H1 (cell line): ENCODE data around the gene PUSL1. TPM values are rescaled to one million over a fixed set of nuclear protein-coding genes. Genes with fewer than 3 reads are reported as not detected.

Experiments used
- CTCF ChIA-PET: fragments of 300-600 bp; sonication (Branson Sonifier 250); formaldehyde crosslinking; loops from one replicate; lab custom pipeline; 2021; ENCODE audit not compliant: partially characterized antibody; lab: Charles Lee
- POLR2A ChIA-PET: fragments of 300-600 bp; sonication (Branson Sonifier 250); formaldehyde crosslinking; loops from one replicate; lab custom pipeline; 2021; ENCODE audit warnings: inconsistent platforms; ENCODE audit not compliant: partially characterized antibody; lab: Charles Lee
- DNase-seq, 2 experiments: peaks; one replicate each; pipeline versions ENCODE4 v3.0.0 to v3.0.0-alpha.2; 2010 to 2022; ENCODE audit warnings: low spot score in 2 of 2, low read depth in 1 of 2, mixed read lengths in 1 of 2
- FAIRE-seq: peaks from 2 replicates; lab custom pipeline; 2011; peaks lifted over from hg19 to GRCh38; lab: Jason Lieb, UNC
- H2AFZ ChIP-seq: 2 replicates; pipeline ENCODE4 v1.8.1; 2012; ENCODE audit warnings: low read length, inconsistent platforms
- H2AK5ac ChIP-seq: 2 replicates; pipeline ENCODE4 v1.6.1; 2013; ENCODE audit warnings: low read depth, low read length
- H2BK120ac ChIP-seq: replicated peaks from 2 replicates; pipeline ENCODE3; 2013; ENCODE audit warnings: low read depth, low read length, inconsistent platforms
- H2BK12ac ChIP-seq: 2 replicates; pipeline ENCODE4 v1.6.1; 2013; ENCODE audit warnings: low read depth, low read length
- H2BK15ac ChIP-seq: 2 replicates; pipeline ENCODE4 v1.6.1; 2013; ENCODE audit warnings: low read length
- H2BK20ac ChIP-seq: 2 replicates; pipeline ENCODE4 v1.6.1; 2013; ENCODE audit warnings: low read length
- H2BK5ac ChIP-seq: 2 replicates; pipeline ENCODE4 v1.6.1; 2013; ENCODE audit warnings: low read depth, low read length
- H3K14ac ChIP-seq: 2 replicates; pipeline ENCODE4 v1.6.1; 2013; ENCODE audit warnings: inconsistent platforms; ENCODE audit not compliant: insufficient read length
- H3K18ac ChIP-seq: 2 replicates; pipeline ENCODE4 v1.6.1; 2013; ENCODE audit warnings: low read length; ENCODE audit errors: extremely low read depth
- H3K23ac ChIP-seq: 2 replicates; pipeline ENCODE4 v1.6.1; 2013; ENCODE audit warnings: inconsistent platforms; ENCODE audit not compliant: insufficient read length
- H3K23me2 ChIP-seq: 2 replicates; pipeline ENCODE4 v1.6.1; 2013; ENCODE audit warnings: low read depth, low read length
- H3K27ac ChIP-seq: 2 replicates; pipeline ENCODE4 v1.6.1; 2011; ENCODE audit warnings: low read depth, low read length, inconsistent platforms
- H3K27me3 ChIP-seq, 4 experiments: replicated peaks in 1 of 4; 1 replicate in 1 of 4; 2 replicates in 3 of 4; pipeline versions ENCODE4 v1.6.1 to v1.8.1; 2011 to 2013; ENCODE audit warnings: low read length in 3 of 4, mild to moderate bottlenecking in 3 of 4, inconsistent platforms in 2 of 4, mixed read lengths in 2 of 4, moderate library complexity in 1 of 4; ENCODE audit not compliant: control insufficient read depth in 3 of 4, insufficient read depth in 3 of 4; ENCODE audit errors: extremely low read depth in 1 of 4
- H3K36me3 ChIP-seq, 4 experiments: 2 replicates each; pipeline versions ENCODE4 v1.6.1 to v1.8.1; 2011 to 2013; ENCODE audit warnings: mild to moderate bottlenecking in 4 of 4, low read length in 3 of 4, moderate library complexity in 2 of 4, control low read depth in 1 of 4, inconsistent platforms in 1 of 4; ENCODE audit not compliant: insufficient read depth in 4 of 4, control insufficient read depth in 2 of 4
- H3K4ac ChIP-seq: replicated peaks from 2 replicates; pipeline ENCODE3; 2013; ENCODE audit warnings: low read length, low read depth, mixed read lengths, inconsistent platforms; ENCODE audit not compliant: insufficient read length
- H3K4me1 ChIP-seq, 4 experiments: replicated peaks in 1 of 4; 1 replicate in 1 of 4; 2 replicates in 3 of 4; pipeline versions ENCODE4 v1.6.1 to v1.8.1; 2011 to 2013; ENCODE audit warnings: low read length in 3 of 4, inconsistent platforms in 2 of 4, mixed read lengths in 1 of 4; ENCODE audit not compliant: insufficient read depth in 4 of 4, control insufficient read depth in 3 of 4
- H3K4me2 ChIP-seq, 2 experiments: 2 replicates each; pipeline versions ENCODE4 v1.6.1 to v1.8.1; 2011 to 2013; ENCODE audit warnings: low read depth in 2 of 2, low read length in 2 of 2, control low read depth in 1 of 2, inconsistent platforms in 1 of 2, mild to moderate bottlenecking in 1 of 2; ENCODE audit not compliant: insufficient read depth in 1 of 2
- H3K4me3 ChIP-seq, 4 experiments: fragments of 200-600, 300-600 bp in 1 of 4; sonication (generic), shearing (Covaris generic), sonication (Bioruptor Twin) in 1 of 4; 2 replicates each; pipeline versions ENCODE4 v1.5.1 to v1.8.1; 2011 to 2016; ENCODE audit warnings: low read length in 4 of 4, low read depth in 3 of 4, control low read depth in 2 of 4, inconsistent platforms in 2 of 4, mild to moderate bottlenecking in 2 of 4, mixed read lengths in 1 of 4, moderate library complexity in 1 of 4; ENCODE audit not compliant: insufficient read depth in 2 of 4; ENCODE audit errors: extremely low read depth in 1 of 4
- H3K56ac ChIP-seq: replicated peaks from 2 replicates; pipeline ENCODE3; 2013; ENCODE audit warnings: low read depth, mild to moderate bottlenecking, mixed read lengths, low read length, inconsistent platforms; ENCODE audit not compliant: insufficient read length
- H3K79me1 ChIP-seq: 2 replicates; pipeline ENCODE4 v1.6.1; 2013; ENCODE audit warnings: low read depth, low read length, control low read depth
- H3K79me2 ChIP-seq, 2 experiments: 2 replicates each; pipeline versions ENCODE4 v1.6.1 to v1.8.1; 2012 to 2013; ENCODE audit warnings: low read length in 2 of 2, mild to moderate bottlenecking in 2 of 2, inconsistent platforms in 1 of 2; ENCODE audit not compliant: insufficient read depth in 2 of 2, control insufficient read depth in 1 of 2
- H3K9ac ChIP-seq, 4 experiments: replicated peaks in 1 of 4; 1 replicate in 1 of 4; 2 replicates in 3 of 4; pipeline versions ENCODE4 v1.6.1 to v1.8.1; 2011 to 2013; ENCODE audit warnings: low read depth in 3 of 4, low read length in 3 of 4, control low read depth in 2 of 4, mild to moderate bottlenecking in 2 of 4, moderate library complexity in 2 of 4, inconsistent platforms in 1 of 4; ENCODE audit errors: extremely low read depth in 1 of 4
- H3K9me3 ChIP-seq, 2 experiments: 2 replicates each; pipeline versions ENCODE4 v1.6.1 to v1.8.1; 2012 to 2013; ENCODE audit warnings: mild to moderate bottlenecking in 2 of 2, moderate library complexity in 2 of 2, control low read depth in 1 of 2, inconsistent platforms in 1 of 2, low read depth in 1 of 2, low read length in 1 of 2, mixed read lengths in 1 of 2; ENCODE audit not compliant: insufficient read depth in 2 of 2
- H4K20me1 ChIP-seq, 2 experiments: replicated peaks in 1 of 2; 2 replicates each; pipeline versions ENCODE3 to v1.8.1; 2011 to 2013; ENCODE audit warnings: inconsistent platforms in 2 of 2, low read length in 2 of 2, mild to moderate bottlenecking in 1 of 2; ENCODE audit not compliant: insufficient read depth in 2 of 2, control insufficient read depth in 1 of 2
- H4K5ac ChIP-seq: 2 replicates; pipeline ENCODE4 v1.6.1; 2013; ENCODE audit warnings: low read length, low read depth, mixed read lengths, inconsistent platforms; ENCODE audit not compliant: insufficient read length
- H4K8ac ChIP-seq: 2 replicates; pipeline ENCODE4 v1.8.0; 2013; ENCODE audit warnings: mild to moderate bottlenecking, moderate library complexity, low read length, inconsistent platforms; ENCODE audit not compliant: insufficient read depth; ENCODE audit errors: extremely low read depth
- H4K91ac ChIP-seq: replicated peaks from 2 replicates; pipeline ENCODE3; 2013; ENCODE audit warnings: low read length, mixed read lengths, inconsistent platforms; ENCODE audit not compliant: insufficient read length
- FOSL1 ChIP-seq: IDR thresholded peaks from 2 replicates; pipeline ENCODE4 v1.6.1; 2011; ENCODE audit warnings: mild to moderate bottlenecking, low read depth, low read length, moderate library complexity; ENCODE audit not compliant: insufficient read depth
- KDM5A ChIP-seq: fragments of 200-600 bp; IDR thresholded peaks from 2 replicates; pipeline ENCODE4 v1.7.1; 2012; ENCODE audit warnings: mild to moderate bottlenecking, low read length, inconsistent platforms, mixed read lengths
- RBBP5 ChIP-seq: IDR thresholded peaks from 2 replicates; pipeline ENCODE4 v1.7.1; 2012; ENCODE audit warnings: low read depth, mild to moderate bottlenecking, inconsistent platforms, low read length, moderate library complexity, borderline replicate concordance
- SP2 ChIP-seq: IDR thresholded peaks from 2 replicates; pipeline ENCODE4 v1.6.1; 2012; ENCODE audit warnings: mild to moderate bottlenecking, low read length, inconsistent platforms
- TAF7 ChIP-seq: optimal IDR thresholded peaks from 2 replicates; pipeline ENCODE3; 2011; ENCODE audit warnings: low read depth, mild to moderate bottlenecking, inconsistent platforms, low read length, moderate library complexity, borderline replicate concordance
- WGBS, 2 experiments: shearing (Covaris generic) in 1 of 2; methylation state at CpG; one replicate each; pipeline versions ENCODE4 v1.1.6 to v1.1.7; 2013 to 2015; ENCODE audit warnings: low lambda C conversion rate in 2 of 2, mixed read lengths in 2 of 2, inconsistent platforms in 1 of 2, low coverage in 1 of 2, missing lambda C conversion rate in 1 of 2; ENCODE audit not compliant: insufficient replicate concordance in 2 of 2, insufficient coverage in 1 of 2, insufficient read length in 1 of 2; ENCODE audit errors: extremely low coverage in 1 of 2, missing lambda C conversion rate in 1 of 2; 5-methylcytosine and 5-hydroxymethylcytosine counted together
- polyA plus RNA-seq, 7 experiments: library from polyadenylated mRNA; depleted of rRNA in 3 of 7; stranded (reverse) in 5 of 7; unstranded in 2 of 7; fragments of >200 nt in 5 of 7; fragments of 200-250 nt in 2 of 7; gene quantifications; 1 replicate in 5 of 7; 2 replicates in 1 of 7; 4 replicates in 1 of 7; pipeline versions ENCODE4 v1.2.1 to v1.2.3, GENCODE V29; 2011 to 2013; ENCODE audit warnings: missing spikeins in 2 of 7, mixed read lengths in 2 of 7
- total RNA-seq: library from RNA; stranded (reverse); fragmentation: NEBNext Ultra II Directional; extraction: Animal tissue kit (Norgen Biotek cat#: 25700); gene quantifications from 2 replicates; pipeline ENCODE4 v1.2.1, GENCODE V29; 2021

PUSL1 gene
- total and polyA plus RNA-seq, 2 of the 8 experiments (the other 6 are each of a cell fraction or from before 2014, with no cell fraction given) = 38.8 to 87.4 TPM

DNA sequence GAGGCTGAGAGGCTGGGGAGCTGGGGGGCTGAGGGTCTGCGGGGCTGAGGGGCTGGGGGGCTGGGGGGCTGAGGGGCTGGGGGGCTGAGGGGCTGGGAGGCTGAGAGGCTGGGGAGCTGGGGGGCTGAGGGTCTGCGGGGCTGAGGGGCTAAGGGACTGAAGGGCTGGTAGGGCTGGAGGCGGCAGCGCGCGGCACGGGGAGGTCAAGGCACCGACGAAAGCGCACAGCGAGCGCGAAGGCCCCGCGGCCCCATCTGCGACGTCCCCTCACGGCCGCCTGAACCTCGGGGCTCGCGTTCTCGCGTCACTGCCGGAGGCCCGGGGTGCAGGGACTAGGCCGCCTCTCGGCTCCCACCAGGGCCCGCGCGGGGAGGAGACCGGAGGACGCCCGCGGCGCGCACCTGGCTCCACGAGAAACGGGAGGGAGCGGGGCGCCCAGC lies 15.7 kb downstream of the PUSL1 start:
- WGBS, 2 experiments = no CpG with 5 or more reads among the region's 41 CpGs
- H3K27ac ChIP-seq = peak overlapping the region; percentile 55; the same call in 1 of the 2 replicates
- FAIRE-seq = no peak

More for the DNA sequence above, 15.7 kb downstream of the PUSL1 start:
- Histone ChIP-seq H3K9me3 (no peaks in the 10 kb centered on the region), H2BK12ac (no peak overlapping the region), H3K4me2 (peak overlapping the region; percentile 41 to 76; a peak in 3 of 4 replicates), H3K4me3 (peak overlapping the region; percentile 60 to 100 (median 82)), H2AFZ (no peak overlapping the region), H3K79me2 (peaks cover 12 to 53% of the 10 kb centered on the region in 2 experiments; a peak in 3 of 4 replicates), H3K4me1 (peaks cover 0 to 13% (median 3%) of the 10 kb centered on the region in 4 experiments; a peak in 5 of 7 replicates), H3K23me2 (peaks cover 7% of the 10 kb centered on the region; the same call in 1 of the 2 replicates), H3K27me3 (no peaks in the 10 kb centered on the region), H4K91ac (peak overlapping the region; percentile 85), H3K79me1 (peaks cover 34% of the 10 kb centered on the region), H2BK20ac (no peak overlapping the region), H3K14ac (no peak overlapping the region), H4K5ac (peak overlapping the region; percentile 21), H3K36me3 (peaks cover 0 to 11% (median 5%) of the 10 kb centered on the region in 4 experiments; a peak in 6 of 8 replicates), H2AK5ac (no peak overlapping the region), H4K8ac (peak overlapping the region; percentile 95), H3K56ac (peak overlapping the region; percentile 30), H3K18ac (no peak overlapping the region), H3K23ac (no peak overlapping the region), H2BK5ac (no peak overlapping the region), H3K4ac (peak overlapping the region; percentile 69), H2BK120ac (no peak overlapping the region), H4K20me1 (peaks cover 25 to 39% of the 10 kb centered on the region in 2 experiments), H3K9ac (peak overlapping the region in 3 of 4 experiments; percentile 71 to 93 (median 83); a peak in 5 of 7 replicates), H2BK15ac (no peak overlapping the region)
- CTCF ChIA-PET = interaction anchor here (0.6 kb wide), 1 partner anchor 51 kb away, joined by 3 read pairs; no protein-coding TSS in a partner anchor
- no peak for DNase-seq
- peak; percentile 36; the same call in 1 of the 2 replicates for TF ChIP-seq RBBP5
- no peak for TF ChIP-seq TAF7
- TF ChIP-seq SP2 = no peak
- TF ChIP-seq KDM5A = peak; percentile 58; the same call in 1 of the 2 replicates
- TF ChIP-seq FOSL1 = no peak
- POLR2A ChIA-PET = interaction anchor here (1.0 to 3.4 kb wide), 3 partner anchors 11 to 15 kb away, joined by 3 to 21 read pairs (median 7); no protein-coding TSS in a partner anchor
